SK-N-SH (cell line): ENCODE data around the gene TMEM245. TPM values are rescaled to one million over a fixed set of nuclear protein-coding genes. Genes with fewer than 3 reads are reported as not detected.

ENCODE experiments used
- CTCF ChIA-PET: fragments of 300-600, 350-600 bp; formaldehyde crosslinking; extraction: SDS; loops from one replicate; lab custom pipeline; 2021; lab: Yijun Ruan, JAX
- POLR2A ChIA-PET: fragments of 350-600 bp; sonication (Branson Sonifier 250); formaldehyde crosslinking; extraction: SDS; loops from one replicate; lab custom pipeline; 2020; ENCODE audit warnings: antibody characterized with exemption, inconsistent platforms; lab: Yijun Ruan, JAX
- DNase-seq: peaks from one replicate; pipeline ENCODE4 v3.0.0; 2012
- H2AFZ ChIP-seq: fragments of 200-600 bp; sonication (generic); 2 replicates; pipeline ENCODE4 v1.8.1; 2016; ENCODE audit warnings: antibody characterized with exemption, mild to moderate bottlenecking, low read depth
- H3F3A ChIP-seq: fragments of 200-600 bp; sonication (generic); replicated peaks from 2 replicates; pipeline ENCODE3; 2016; ENCODE audit warnings: antibody characterized with exemption, mild to moderate bottlenecking; ENCODE audit not compliant: insufficient read depth
- H3K27ac ChIP-seq, 2 experiments: fragments of 200-500 bp in 1 of 2; fragments of 200-600 bp in 1 of 2; sonication (Bioruptor generic) in 1 of 2; sonication (generic), shearing (Covaris generic) in 1 of 2; 2 replicates each; pipeline versions ENCODE4 v1.5.1 to v1.6.1; 2014 to 2016; ENCODE audit warnings: low read depth in 2 of 2, inconsistent platforms in 1 of 2, low read length in 1 of 2, mild to moderate bottlenecking in 1 of 2, mixed read lengths in 1 of 2
- H3K27me3 ChIP-seq: fragments of 200-600 bp; sonication (generic), shearing (Covaris generic); 2 replicates; pipeline ENCODE4 v1.6.1; 2016; ENCODE audit warnings: mixed run types; ENCODE audit not compliant: insufficient read depth
- H3K36me3 ChIP-seq, 2 experiments: fragments of 200-500 bp in 1 of 2; fragments of 200-600 bp in 1 of 2; sonication (Bioruptor generic) in 1 of 2; sonication (generic) in 1 of 2; replicated peaks in 1 of 2; 2 replicates each; pipeline versions ENCODE3 to v1.5.1; 2014 to 2016; ENCODE audit warnings: low read length in 1 of 2, mild to moderate bottlenecking in 1 of 2; ENCODE audit not compliant: insufficient read depth in 2 of 2, control insufficient read depth in 1 of 2
- H3K4me1 ChIP-seq, 2 experiments: fragments of 200-500 bp in 1 of 2; fragments of 200-600 bp in 1 of 2; sonication (Bioruptor generic) in 1 of 2; sonication (generic), shearing (Covaris generic) in 1 of 2; 2 replicates each; pipeline versions ENCODE4 v1.5.1 to v1.6.1; 2014 to 2016; ENCODE audit warnings: low read depth in 1 of 2, low read length in 1 of 2, mixed run types in 1 of 2; ENCODE audit not compliant: insufficient read depth in 2 of 2, control insufficient read depth in 1 of 2
- H3K4me2 ChIP-seq: fragments of 200-600 bp; sonication (generic), shearing (Covaris generic); 2 replicates; pipeline ENCODE4 v1.6.1; 2017; ENCODE audit warnings: mixed run types
- H3K4me3 ChIP-seq, 2 experiments: fragments of 200-500 bp in 1 of 2; fragments of 200-600 bp in 1 of 2; sonication (Bioruptor generic) in 1 of 2; sonication (generic), shearing (Covaris generic) in 1 of 2; 2 replicates each; pipeline versions ENCODE4 v1.5.1 to v1.8.1; 2014 to 2016; ENCODE audit warnings: low read depth in 2 of 2, inconsistent platforms in 1 of 2, low read length in 1 of 2, mild to moderate bottlenecking in 1 of 2, mixed read lengths in 1 of 2, moderate library complexity in 1 of 2
- H3K79me2 ChIP-seq: fragments of 200-600 bp; sonication (generic); 2 replicates; pipeline ENCODE4 v1.8.1; 2017; ENCODE audit warnings: mild to moderate bottlenecking; ENCODE audit not compliant: insufficient read depth
- H3K9ac ChIP-seq: fragments of 200-600 bp; sonication (generic); 2 replicates; pipeline ENCODE4 v1.6.1; 2017; ENCODE audit warnings: mixed run types
- H3K9me2 ChIP-seq: fragments of 200-600 bp; sonication (generic); 2 replicates; pipeline ENCODE4 v1.6.1; 2017; ENCODE audit warnings: mixed run types
- H3K9me3 ChIP-seq: fragments of 200-600 bp; sonication (generic); 2 replicates; pipeline ENCODE4 v1.6.1; 2017; ENCODE audit warnings: mixed run types, mild to moderate bottlenecking, moderate library complexity
- H4K20me1 ChIP-seq: fragments of 200-600 bp; sonication (generic); 2 replicates; pipeline ENCODE4 v1.6.1; 2017; ENCODE audit warnings: mild to moderate bottlenecking, mixed run types; ENCODE audit not compliant: insufficient read depth
- CHD2 ChIP-seq: fragments of 150-350 bp; IDR thresholded peaks from 2 replicates; pipeline ENCODE4 v1.6.1; 2018; ENCODE audit warnings: low read length; ENCODE audit not compliant: partially characterized antibody
- EZH2phosphoT487 ChIP-seq: fragments of 200-600 bp; sonication (generic); IDR thresholded peaks from 2 replicates; pipeline ENCODE4 v1.6.1; 2017; ENCODE audit warnings: low read depth, mixed run types, mild to moderate bottlenecking, antibody characterized with exemption, moderate library complexity, borderline replicate concordance
- FOXJ3 ChIP-seq: sonication (generic); formaldehyde crosslinking; IDR thresholded peaks from 2 replicates; pipeline ENCODE4 v1.5.1; 2020; ENCODE audit warnings: mild to moderate bottlenecking, missing genetic modification reagents
- GABPA ChIP-seq: IDR thresholded peaks from 2 replicates; pipeline ENCODE4 v1.4.0; 2012; ENCODE audit warnings: low read depth, mild to moderate bottlenecking
- GATA2 ChIP-seq: sonication (generic); formaldehyde crosslinking; IDR thresholded peaks from 2 replicates; pipeline ENCODE4 v1.5.0; 2020; ENCODE audit warnings: mild to moderate bottlenecking, missing genetic modification reagents
- MAX ChIP-seq: IDR thresholded peaks from 2 replicates; pipeline ENCODE4 v1.4.0; 2012; ENCODE audit warnings: low read depth
- NFIC ChIP-seq: IDR thresholded peaks from 2 replicates; pipeline ENCODE4 v1.4.0; 2012; ENCODE audit warnings: borderline replicate concordance
- NRF1 ChIP-seq: IDR thresholded peaks from 2 replicates; pipeline ENCODE4 v1.6.1; 2012; ENCODE audit warnings: low read depth, mild to moderate bottlenecking, low read length
- POLR2AphosphoS5 ChIP-seq: IDR thresholded peaks from 2 replicates; pipeline ENCODE4 v1.6.1; 2012; ENCODE audit warnings: low read depth, low read length
- REST ChIP-seq: IDR thresholded peaks from 2 replicates; pipeline ENCODE4 v1.6.1; 2012; ENCODE audit warnings: mild to moderate bottlenecking, low read depth, low read length, moderate library complexity
- RFX5 ChIP-seq: IDR thresholded peaks from 2 replicates; pipeline ENCODE4 v1.6.1; 2012; ENCODE audit warnings: mild to moderate bottlenecking, improper control_type of control experiment, low read length
- SIN3A ChIP-seq: IDR thresholded peaks from 2 replicates; pipeline ENCODE4 v1.6.1; 2012; ENCODE audit warnings: low read depth, mild to moderate bottlenecking, low read length, moderate library complexity, borderline replicate concordance
- TAF1 ChIP-seq: IDR thresholded peaks from 2 replicates; pipeline ENCODE4 v1.6.1; 2012; ENCODE audit warnings: low read depth, mild to moderate bottlenecking, low read length, moderate library complexity, borderline replicate concordance
- TCF12 ChIP-seq: IDR thresholded peaks from 2 replicates; pipeline ENCODE4 v1.4.0; 2012
- USF1 ChIP-seq: IDR thresholded peaks from 2 replicates; pipeline ENCODE4 v1.4.0; 2012; ENCODE audit warnings: low read depth, borderline replicate concordance
- USF2 ChIP-seq: fragments of 150-350 bp; IDR thresholded peaks from 2 replicates; pipeline ENCODE4 v1.6.1; 2017; ENCODE audit warnings: antibody characterized with exemption, low read length, low read depth, borderline replicate concordance
- YY1 ChIP-seq: IDR thresholded peaks from 2 replicates; pipeline ENCODE4 v1.4.0; 2012; ENCODE audit warnings: low read depth, mild to moderate bottlenecking
- ZBTB33 ChIP-seq: IDR thresholded peaks from 2 replicates; pipeline ENCODE4 v1.4.0; 2012; ENCODE audit warnings: low read depth, borderline replicate concordance
- WGBS: methylation state at CpG from one replicate; pipeline ENCODE4 v1.1.6; 2017; ENCODE audit warnings: low lambda C conversion rate; 5-methylcytosine and 5-hydroxymethylcytosine counted together
- polyA plus RNA-seq, 3 experiments: library from polyadenylated mRNA; depleted of rRNA; stranded (reverse); fragments of >200 nt; gene quantifications; 2 replicates each; pipeline ENCODE4 v1.2.3, GENCODE V29; 2012

Gene TMEM245
- polyA plus RNA-seq, 1 of the 3 experiments (the other 2 are of a cell fraction), result 17.5 TPM

GRCh38 chr9:109149089-109149488, 29.3 kb upstream of the TMEM245 start:
- H4K20me1 ChIP-seq, result no peaks in the 10 kb centered on the region
- 75% methylated on average over 5 of the region's 5 CpGs for WGBS
- no peaks in the 10 kb centered on the region; a peak in 1 of 4 replicates for H3K4me1 ChIP-seq
- no peaks in the 10 kb centered on the region for H3K9me3 ChIP-seq
- no peak overlapping the region for H3K4me3 ChIP-seq
- TF ChIP-seq CHD2 (no peak), POLR2AphosphoS5 (no peak), USF1 (no peak), TCF12 (no peak), NFIC (no peak), EZH2phosphoT487 (no peak), GATA2 (CRISPR knock-in tag) (no peak), NRF1 (no peak), REST (no peak), ZBTB33 (no peak)
- no peak overlapping the region for H3K27ac ChIP-seq
- ChIA-PET CTCF (no interaction called here), POLR2A (no interaction called here)
- no peaks in the 10 kb centered on the region for H3K9me2 ChIP-seq
- H3K79me2 ChIP-seq, result no peaks in the 10 kb centered on the region
- H3K9ac ChIP-seq, result no peak overlapping the region
- no peaks in the 10 kb centered on the region for H3F3A ChIP-seq
- DNase-seq, result no peak
- H2AFZ ChIP-seq, result no peak overlapping the region
- H3K27me3 ChIP-seq, result no peaks in the 10 kb centered on the region
- no peaks in the 10 kb centered on the region for H3K36me3 ChIP-seq
- H3K4me2 ChIP-seq, result no peak overlapping the region

GRCh38 chr9:109145051-109145450, 25.3 kb upstream of the TMEM245 start:
- no peak for DNase-seq
- Histone ChIP-seq H3K4me1 (peaks cover 0 to 3% of the 10 kb centered on the region in 2 experiments; a peak in 1 of 4 replicates), H3K79me2 (no peaks in the 10 kb centered on the region), H3K4me3 (no peak overlapping the region), H3K27me3 (no peaks in the 10 kb centered on the region), H3K9me3 (no peaks in the 10 kb centered on the region), H3K27ac (no peak overlapping the region), H3F3A (no peaks in the 10 kb centered on the region), H3K4me2 (no peak overlapping the region), H3K9me2 (no peaks in the 10 kb centered on the region), H3K36me3 (no peaks in the 10 kb centered on the region), H2AFZ (no peak overlapping the region), H3K9ac (no peak overlapping the region), H4K20me1 (no peaks in the 10 kb centered on the region)
- CTCF ChIA-PET, result interaction anchor here (0.9 to 1.2 kb wide), 2 partner anchors 10 to 38 kb away, joined by 3 read pairs; no protein-coding TSS in a partner anchor
- 86% methylated on average over 6 of the region's 6 CpGs for WGBS
- POLR2A ChIA-PET, result no interaction called here
- no peak for TF ChIP-seq RFX5
- no peak for TF ChIP-seq GATA2 (CRISPR knock-in tag)
- no peak for TF ChIP-seq YY1
- no peak for TF ChIP-seq GABPA
- no peak for TF ChIP-seq SIN3A
- no peak for TF ChIP-seq TCF12
- no peak for TF ChIP-seq MAX
- TF ChIP-seq FOXJ3 (CRISPR knock-in tag), result no peak
- no peak for TF ChIP-seq USF2
- TF ChIP-seq USF1, result no peak
- TF ChIP-seq TAF1, result no peak
